ENCODE results near the gene TRIM29.

Gene TRIM29

GRCh38 chr11:120097721-120098385 is 40.1 kb downstream of the TRIM29 start:
- Histone ChIP-seq H3K9ac (ENCODE audit: low read length) (no peak overlapping the region), H2AK5ac (ENCODE audit: low read length, severe bottlenecking) (no peak overlapping the region), H4K91ac (ENCODE audit: low read length) (no peak overlapping the region), H2BK120ac (ENCODE audit: low read depth, low read length) (no peak overlapping the region), H2AFZ (ENCODE audit: low read depth, low read length) (no peak overlapping the region), H3K4ac (ENCODE audit: low read depth in 1 of 2, low read length in 2 of 2) (no peak overlapping the region), H2BK12ac (ENCODE audit: low read length in 2 of 2) (no peak overlapping the region), H3K27me3 (ENCODE audit: control insufficient read depth in 1 of 2, insufficient read depth in 1 of 2, low read length in 2 of 2) (peaks cover 69 to 80% of the 10 kb centered on the region in 2 experiments), H3K4me3 (ENCODE audit: insufficient read depth in 1 of 2, low read depth in 1 of 2, low read length in 2 of 2) (no peak overlapping the region), H3K23ac (ENCODE audit: low read length in 2 of 2) (no peak overlapping the region), H3K18ac (ENCODE audit: low read depth in 1 of 2, low read length in 2 of 2) (no peak overlapping the region), H3K4me2 (ENCODE audit: low read length, poor library complexity, severe bottlenecking) (no peak overlapping the region), H3K4me1 (ENCODE audit: control insufficient read depth, insufficient read depth, low read depth, low read length) (peaks cover 3% of the 10 kb centered on the region), H2BK15ac (ENCODE audit: low read depth, poor library complexity, severe bottlenecking) (no peak overlapping the region), H3K36me3 (ENCODE audit: control insufficient read depth in 1 of 2, insufficient read depth in 2 of 2, low read depth in 1 of 2, low read length in 2 of 2) (no peaks in the 10 kb centered on the region), H4K8ac (ENCODE audit: low read length) (no peak overlapping the region), H3K9me3 (ENCODE audit: control insufficient read depth, low read length) (no peaks in the 10 kb centered on the region), H3K79me1 (replicated peaks; ENCODE audit: low read length, poor library complexity, severe bottlenecking) (no peaks in the 10 kb centered on the region), H3K27ac (ENCODE audit: low read length, poor library complexity, severe bottlenecking) (no peak overlapping the region), H3K14ac (ENCODE audit: low read length in 2 of 2) (no peak overlapping the region), H2BK5ac (ENCODE audit: low read depth, low read length, poor library complexity, severe bottlenecking) (no peak overlapping the region)
- no peak for DNase-seq
- 65% methylated on average over 9 of the region's 10 CpGs for WGBS

GRCh38 chr11:120096369-120097191 is 41.3 kb downstream of the TRIM29 start:
- H3K79me1 ChIP-seq (replicated peaks; ENCODE audit: low read length, poor library complexity, severe bottlenecking), result no peaks in the 10 kb centered on the region
- no peak overlapping the region for H3K4ac ChIP-seq (ENCODE audit: low read depth in 1 of 2, low read length in 2 of 2)
- H3K27ac ChIP-seq (ENCODE audit: low read length, poor library complexity, severe bottlenecking), result no peak overlapping the region
- H2AK5ac ChIP-seq (ENCODE audit: low read length, severe bottlenecking), result no peak overlapping the region
- H3K9ac ChIP-seq (ENCODE audit: low read length), result no peak overlapping the region
- H3K27me3 ChIP-seq (ENCODE audit: control insufficient read depth in 1 of 2, insufficient read depth in 1 of 2, low read length in 2 of 2), result peaks cover 60 to 73% of the 10 kb centered on the region in 2 experiments
- DNase-seq, result no peak
- 33% methylated on average over 13 of the region's 15 CpGs for WGBS
- no peak overlapping the region for H4K8ac ChIP-seq (ENCODE audit: low read length)
- H2AFZ ChIP-seq (ENCODE audit: low read depth, low read length), result no peak overlapping the region
- H2BK12ac ChIP-seq (ENCODE audit: low read length in 2 of 2), result no peak overlapping the region
- H2BK120ac ChIP-seq (ENCODE audit: low read depth, low read length), result no peak overlapping the region
- no peak overlapping the region for H2BK5ac ChIP-seq (ENCODE audit: low read depth, low read length, poor library complexity, severe bottlenecking)
- peaks cover 3% of the 10 kb centered on the region for H3K4me1 ChIP-seq (ENCODE audit: control insufficient read depth, insufficient read depth, low read depth, low read length)
- no peaks in the 10 kb centered on the region for H3K36me3 ChIP-seq (ENCODE audit: control insufficient read depth in 1 of 2, insufficient read depth in 2 of 2, low read depth in 1 of 2, low read length in 2 of 2)
- no peak overlapping the region for H4K91ac ChIP-seq (ENCODE audit: low read length)
- no peak overlapping the region for H3K4me2 ChIP-seq (ENCODE audit: low read length, poor library complexity, severe bottlenecking)
- no peak overlapping the region for H3K18ac ChIP-seq (ENCODE audit: low read depth in 1 of 2, low read length in 2 of 2)
- no peak overlapping the region for H3K4me3 ChIP-seq (ENCODE audit: insufficient read depth in 1 of 2, low read depth in 1 of 2, low read length in 2 of 2)
- H3K9me3 ChIP-seq (ENCODE audit: control insufficient read depth, low read length), result no peaks in the 10 kb centered on the region
- no peak overlapping the region for H3K23ac ChIP-seq (ENCODE audit: low read length in 2 of 2)
- H3K14ac ChIP-seq (ENCODE audit: low read length in 2 of 2), result peak overlapping the region in 1 of 2 experiments; percentile 1
- no peak overlapping the region for H2BK15ac ChIP-seq (ENCODE audit: low read depth, poor library complexity, severe bottlenecking)

GRCh38 chr11:120095516-120095915 is 42.4 kb downstream of the TRIM29 start:
- H2AFZ ChIP-seq (ENCODE audit: low read depth, low read length), result no peak overlapping the region
- no peak overlapping the region for H3K4ac ChIP-seq (ENCODE audit: low read depth in 1 of 2, low read length in 2 of 2)
- no peak overlapping the region for H3K4me2 ChIP-seq (ENCODE audit: low read length, poor library complexity, severe bottlenecking)
- peaks cover 3% of the 10 kb centered on the region for H3K4me1 ChIP-seq (ENCODE audit: control insufficient read depth, insufficient read depth, low read depth, low read length)
- no peak overlapping the region for H2BK12ac ChIP-seq (ENCODE audit: low read length in 2 of 2)
- no peak overlapping the region for H3K4me3 ChIP-seq (ENCODE audit: insufficient read depth in 1 of 2, low read depth in 1 of 2, low read length in 2 of 2)
- H3K23ac ChIP-seq (ENCODE audit: low read length in 2 of 2), result no peak overlapping the region
- no peak overlapping the region for H3K18ac ChIP-seq (ENCODE audit: low read depth in 1 of 2, low read length in 2 of 2)
- peaks cover 64 to 69% of the 10 kb centered on the region in 2 experiments for H3K27me3 ChIP-seq (ENCODE audit: control insufficient read depth in 1 of 2, insufficient read depth in 1 of 2, low read length in 2 of 2)
- H2AK5ac ChIP-seq (ENCODE audit: low read length, severe bottlenecking), result no peak overlapping the region
- no peaks in the 10 kb centered on the region for H3K9me3 ChIP-seq (ENCODE audit: control insufficient read depth, low read length)
- no peak overlapping the region for H4K91ac ChIP-seq (ENCODE audit: low read length)
- H3K36me3 ChIP-seq (ENCODE audit: control insufficient read depth in 1 of 2, insufficient read depth in 2 of 2, low read depth in 1 of 2, low read length in 2 of 2), result no peaks in the 10 kb centered on the region
- H3K9ac ChIP-seq (ENCODE audit: low read length), result no peak overlapping the region
- H2BK120ac ChIP-seq (ENCODE audit: low read depth, low read length), result no peak overlapping the region
- H2BK5ac ChIP-seq (ENCODE audit: low read depth, low read length, poor library complexity, severe bottlenecking), result no peak overlapping the region
- WGBS, result 85% methylated on average over 3 of the region's 3 CpGs
- H3K27ac ChIP-seq (ENCODE audit: low read length, poor library complexity, severe bottlenecking), result no peak overlapping the region
- no peak overlapping the region for H4K8ac ChIP-seq (ENCODE audit: low read length)
- no peaks in the 10 kb centered on the region for H3K79me1 ChIP-seq (replicated peaks; ENCODE audit: low read length, poor library complexity, severe bottlenecking)
- no peak for DNase-seq
- H3K14ac ChIP-seq (ENCODE audit: low read length in 2 of 2), result no peak overlapping the region
- H2BK15ac ChIP-seq (ENCODE audit: low read depth, poor library complexity, severe bottlenecking), result no peak overlapping the region

DNA sequence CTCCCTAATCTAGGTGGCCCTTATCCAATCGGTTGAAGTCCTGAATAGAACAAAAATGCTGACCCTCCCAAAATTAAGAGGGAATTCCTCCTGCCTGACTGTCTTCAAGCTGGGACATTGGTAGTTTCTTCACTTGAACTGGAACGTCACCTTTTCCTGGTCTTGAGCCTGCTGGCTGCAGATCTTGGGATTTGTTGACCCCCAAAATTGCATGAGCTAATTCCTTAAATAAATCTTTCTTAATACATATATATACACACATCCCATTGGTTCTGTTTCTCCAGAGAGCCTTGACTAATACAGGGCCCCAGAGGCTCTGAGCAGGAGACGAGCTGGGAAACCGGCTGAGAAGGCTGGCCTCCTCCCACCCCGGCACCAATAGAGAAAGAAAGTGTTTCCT is 46.2 kb downstream of the TRIM29 start:
- H2BK15ac ChIP-seq (ENCODE audit: low read depth, poor library complexity, severe bottlenecking), result no peak overlapping the region

More for the DNA sequence above, 46.2 kb downstream of the TRIM29 start:
- no peak overlapping the region for H2BK12ac ChIP-seq (ENCODE audit: low read length in 2 of 2)
- H4K91ac ChIP-seq (ENCODE audit: low read length), result no peak overlapping the region
- no peak overlapping the region for H4K8ac ChIP-seq (ENCODE audit: low read length)
- no peak overlapping the region for H2AK5ac ChIP-seq (ENCODE audit: low read length, severe bottlenecking)
- no peak overlapping the region for H3K23ac ChIP-seq (ENCODE audit: low read length in 2 of 2)
- H3K14ac ChIP-seq (ENCODE audit: low read length in 2 of 2), result no peak overlapping the region
- H3K9me3 ChIP-seq (ENCODE audit: control insufficient read depth, low read length), result no peaks in the 10 kb centered on the region
- no peak overlapping the region for H2BK5ac ChIP-seq (ENCODE audit: low read depth, low read length, poor library complexity, severe bottlenecking)
- no peak overlapping the region for H3K9ac ChIP-seq (ENCODE audit: low read length)
- no peak overlapping the region for H3K18ac ChIP-seq (ENCODE audit: low read depth in 1 of 2, low read length in 2 of 2)
- H3K4me1 ChIP-seq (ENCODE audit: control insufficient read depth, insufficient read depth, low read depth, low read length), result no peaks in the 10 kb centered on the region
- no peaks in the 10 kb centered on the region for H3K79me1 ChIP-seq (replicated peaks; ENCODE audit: low read length, poor library complexity, severe bottlenecking)
- peaks cover 35 to 46% of the 10 kb centered on the region in 2 experiments for H3K27me3 ChIP-seq (ENCODE audit: control insufficient read depth in 1 of 2, insufficient read depth in 1 of 2, low read length in 2 of 2)
- H3K27ac ChIP-seq (ENCODE audit: low read length, poor library complexity, severe bottlenecking), result no peak overlapping the region
- no peak overlapping the region for H2AFZ ChIP-seq (ENCODE audit: low read depth, low read length)
- WGBS, result 53% methylated on average over 4 of the region's 5 CpGs
- DNase-seq, result no peak
- H3K4me3 ChIP-seq (ENCODE audit: insufficient read depth in 1 of 2, low read depth in 1 of 2, low read length in 2 of 2), result no peak overlapping the region
- no peak overlapping the region for H2BK120ac ChIP-seq (ENCODE audit: low read depth, low read length)
- no peak overlapping the region for H3K4ac ChIP-seq (ENCODE audit: low read depth in 1 of 2, low read length in 2 of 2)
- no peak overlapping the region for H3K4me2 ChIP-seq (ENCODE audit: low read length, poor library complexity, severe bottlenecking)
- no peaks in the 10 kb centered on the region for H3K36me3 ChIP-seq (ENCODE audit: control insufficient read depth in 1 of 2, insufficient read depth in 2 of 2, low read depth in 1 of 2, low read length in 2 of 2)
